Measurements from ENCODE around the gene TSKS. TPM values are rescaled to one million over a fixed set of nuclear protein-coding genes. Genes with fewer than 3 reads are reported as not detected.

The TSKS gene
- polyA plus RNA-seq, 1 donor (not counting 4 experiments of a cell fraction or from before 2014, with no cell fraction given) = 1.9 TPM

GRCh38 chr19:49802836-49803528 is 39.9 kb upstream of the TSKS start:
- Histone ChIP-seq H2AFZ (ENCODE audit: control insufficient read depth, low read length) (no peak overlapping the region), H3K27me3 (ENCODE audit: control insufficient read depth, extremely low read depth, insufficient read depth, low read length) (no peaks in the 10 kb centered on the region), H3K36me3 (ENCODE audit: control insufficient read depth in 2 of 2, extremely low read depth in 1 of 2, insufficient read depth in 2 of 2, low read length in 2 of 2) (peaks cover 25 to 26% of the 10 kb centered on the region in 2 experiments), H3K79me2 (ENCODE audit: control insufficient read depth, insufficient read depth, low read length) (no peaks in the 10 kb centered on the region), H3K27ac (ENCODE audit: control insufficient read depth, insufficient read depth, low read length) (no peak overlapping the region), H3K4me3 (ENCODE audit: control insufficient read depth in 2 of 3, extremely low read depth in 1 of 3, insufficient read depth in 2 of 3, low read depth in 1 of 3, low read length in 3 of 3) (no peak overlapping the region), H3K4me1 (ENCODE audit: control insufficient read depth, extremely low read depth, insufficient read depth, low read length) (no peaks in the 10 kb centered on the region), H3K9me3 (ENCODE audit: control insufficient read depth, low read depth, low read length) (no peaks in the 10 kb centered on the region), H3K9ac (ENCODE audit: control insufficient read depth, extremely low read depth, insufficient read depth, low read length) (no peak overlapping the region), H4K20me1 (ENCODE audit: control insufficient read depth, extremely low read depth, insufficient read depth, low read length) (no peaks in the 10 kb centered on the region), H3K9me1 (ENCODE audit: control insufficient read depth, extremely low read depth, insufficient read depth, low read length) (no peaks in the 10 kb centered on the region), H3K4me2 (ENCODE audit: control insufficient read depth, extremely low read depth, insufficient read depth, low read depth, low read length) (no peak overlapping the region)
- FAIRE-seq (no peak), DNase-seq (ENCODE audit: low read depth, low spot score) (no peak)
- dilution Hi-C loops (cut with MboI; ENCODE audit: extremely low pct_ligation_motif_present, low sequenced_read_pairs) = no loop called here
- TF ChIP-seq CTCF (optimal IDR thresholded peaks at IDR 0.05 in 1 of 3, IDR thresholded peaks at IDR 0.05 in 1 of 3, conservative IDR thresholded peaks at IDR 0.05 in 1 of 3; ENCODE audit: extremely low read depth in 1 of 3, insufficient read depth in 2 of 3, low read length in 3 of 3) (no peak), EZH2 (IDR thresholded peaks at IDR 0.05; ENCODE audit: low read length) (no peak)

- FAIRE-seq = no peak
- Histone ChIP-seq H3K27ac (ENCODE audit: control insufficient read depth, insufficient read depth, low read length) (no peak overlapping the region), H3K9me1 (ENCODE audit: control insufficient read depth, extremely low read depth, insufficient read depth, low read length) (no peaks in the 10 kb centered on the region), H3K36me3 (ENCODE audit: control insufficient read depth in 2 of 2, extremely low read depth in 1 of 2, insufficient read depth in 2 of 2, low read length in 2 of 2) (peaks cover 27 to 30% of the 10 kb centered on the region in 2 experiments), H3K4me2 (ENCODE audit: control insufficient read depth, extremely low read depth, insufficient read depth, low read depth, low read length) (no peak overlapping the region), H3K27me3 (ENCODE audit: control insufficient read depth, extremely low read depth, insufficient read depth, low read length) (no peaks in the 10 kb centered on the region), H3K9me3 (ENCODE audit: control insufficient read depth, low read depth, low read length) (no peaks in the 10 kb centered on the region), H3K4me3 (ENCODE audit: control insufficient read depth in 2 of 3, extremely low read depth in 1 of 3, insufficient read depth in 2 of 3, low read depth in 1 of 3, low read length in 3 of 3) (no peak overlapping the region), H3K9ac (ENCODE audit: control insufficient read depth, extremely low read depth, insufficient read depth, low read length) (no peak overlapping the region), H3K4me1 (ENCODE audit: control insufficient read depth, extremely low read depth, insufficient read depth, low read length) (no peaks in the 10 kb centered on the region), H3K79me2 (ENCODE audit: control insufficient read depth, insufficient read depth, low read length) (no peaks in the 10 kb centered on the region), H2AFZ (ENCODE audit: control insufficient read depth, low read length) (no peak overlapping the region), H4K20me1 (ENCODE audit: control insufficient read depth, extremely low read depth, insufficient read depth, low read length) (no peaks in the 10 kb centered on the region)
- DNase-seq (ENCODE audit: low read depth, low spot score) = no peak
- no peak for TF ChIP-seq CTCF (optimal IDR thresholded peaks at IDR 0.05 in 1 of 3, IDR thresholded peaks at IDR 0.05 in 1 of 3, conservative IDR thresholded peaks at IDR 0.05 in 1 of 3; ENCODE audit: extremely low read depth in 1 of 3, insufficient read depth in 2 of 3, low read length in 3 of 3)
- no peak for TF ChIP-seq EZH2 (IDR thresholded peaks at IDR 0.05; ENCODE audit: low read length)
- dilution Hi-C loops (cut with MboI; ENCODE audit: extremely low pct_ligation_motif_present, low sequenced_read_pairs) = no loop called here
These were observed 39.0 kb upstream of the TSKS start for GRCh38 chr19:49801966-49802661.
